ENCODE results near the gene PRKD2. TPM values are rescaled to one million over a fixed set of nuclear protein-coding genes. Genes with fewer than 3 reads are reported as not detected.

The PRKD2 gene
- total and polyA plus RNA-seq, 2 of the 8 experiments (the other 6 are each of a cell fraction or from before 2014, with no cell fraction given): 24.4 to 63.8 TPM

- H3K56ac ChIP-seq (replicated peaks; ENCODE audit: insufficient read length, low read depth, low read length): no peak overlapping the region
- no peak overlapping the region for H2BK120ac ChIP-seq (replicated peaks; ENCODE audit: low read depth, low read length)
- H3K9me3 ChIP-seq (ENCODE audit: insufficient read depth in 2 of 2, low read depth in 1 of 2, low read length in 1 of 2): no peaks in the 10 kb centered on the region
- DNase-seq (ENCODE audit: low read depth in 1 of 2, low spot score in 2 of 2) (no peak), FAIRE-seq (no peak)
- no peaks in the 10 kb centered on the region for H3K27me3 ChIP-seq (replicated peaks in 1 of 4; ENCODE audit: control insufficient read depth in 3 of 4, extremely low read depth in 1 of 4, insufficient read depth in 3 of 4, low read length in 3 of 4)
- H3K27ac ChIP-seq (ENCODE audit: low read depth, low read length): no peak overlapping the region
- peaks cover 0 to 18% (median 4%) of the 10 kb centered on the region in 4 experiments; a peak in 4 of 8 replicates for H3K36me3 ChIP-seq (ENCODE audit: control insufficient read depth in 2 of 4, insufficient read depth in 4 of 4, low read length in 3 of 4)
- no peaks in the 10 kb centered on the region for H3K79me1 ChIP-seq (ENCODE audit: low read depth, low read length)
- no peak overlapping the region for H2AK5ac ChIP-seq (ENCODE audit: low read depth, low read length)
- no peak overlapping the region for H2BK15ac ChIP-seq (ENCODE audit: low read length)
- no peak overlapping the region for H2BK12ac ChIP-seq (ENCODE audit: low read depth, low read length)
- H3K4ac ChIP-seq (replicated peaks; ENCODE audit: insufficient read length, low read depth, low read length): no peak overlapping the region
- H2AFZ ChIP-seq (ENCODE audit: low read length): no peak overlapping the region
- H3K23me2 ChIP-seq (ENCODE audit: low read depth, low read length): no peaks in the 10 kb centered on the region
- H3K79me2 ChIP-seq (ENCODE audit: control insufficient read depth in 1 of 2, insufficient read depth in 2 of 2, low read length in 2 of 2): no peaks in the 10 kb centered on the region
- no peak overlapping the region for H2BK20ac ChIP-seq (ENCODE audit: low read length)
- H4K5ac ChIP-seq (ENCODE audit: insufficient read length, low read depth, low read length): no peak overlapping the region
- H3K18ac ChIP-seq (ENCODE audit: extremely low read depth, low read length): no peak overlapping the region
- H4K91ac ChIP-seq (replicated peaks; ENCODE audit: insufficient read length, low read length): no peak overlapping the region
- no peak overlapping the region for H3K4me2 ChIP-seq (ENCODE audit: insufficient read depth in 1 of 2, low read depth in 2 of 2, low read length in 2 of 2)
- peaks cover 0 to 1% of the 10 kb centered on the region in 2 experiments for H4K20me1 ChIP-seq (replicated peaks in 1 of 2; ENCODE audit: control insufficient read depth in 1 of 2, insufficient read depth in 2 of 2, low read length in 2 of 2)
- ChIA-PET POLR2A (ENCODE audit: partially characterized antibody) (no interaction called here), CTCF (ENCODE audit: partially characterized antibody) (interaction anchor here (0.9 to 4.7 kb wide), 3 partner anchors 8 to 54 kb away, joined by 3 to 39 read pairs (median 6); partner anchors contain the start of gene DACT3)
- H3K14ac ChIP-seq (ENCODE audit: insufficient read length): no peak overlapping the region
- H3K4me3 ChIP-seq (ENCODE audit: extremely low read depth in 1 of 4, insufficient read depth in 2 of 4, low read depth in 3 of 4, low read length in 4 of 4): no peak overlapping the region
- H4K8ac ChIP-seq (ENCODE audit: extremely low read depth, insufficient read depth, low read length): no peak overlapping the region
- H3K23ac ChIP-seq (ENCODE audit: insufficient read length): no peak overlapping the region
- no peak overlapping the region for H2BK5ac ChIP-seq (ENCODE audit: low read depth, low read length)
- no peak overlapping the region for H3K9ac ChIP-seq (replicated peaks in 1 of 4; ENCODE audit: extremely low read depth in 1 of 4, low read depth in 3 of 4, low read length in 3 of 4)
- H3K4me1 ChIP-seq (replicated peaks in 1 of 4; ENCODE audit: control insufficient read depth in 3 of 4, insufficient read depth in 4 of 4, low read length in 3 of 4): peaks cover 0 to 2% (median 0%) of the 10 kb centered on the region in 4 experiments; a peak in 1 of 7 replicates
- TF ChIP-seq CREB1 (IDR thresholded peaks at IDR 0.05) (no peak), BRCA1 (IDR thresholded peaks at IDR 0.05; ENCODE audit: low read depth, low read length) (no peak), CHD1 (IDR thresholded peaks at IDR 0.05; ENCODE audit: low read depth, low read length) (no peak)
Measured at GRCh38 chr19:46670813-46671212, 46.1 kb downstream of the PRKD2 start.

Measured in H1 (cell line).